K562 (cell line): ENCODE measurements around the gene RER1. TPM values are rescaled to one million over a fixed set of nuclear protein-coding genes. Genes with fewer than 3 reads are reported as not detected.

Experiments
- ATAC-seq: fragments of 200-7000 bp; cut with Tn5 transposase; 3 replicates; pipeline ENCODE4 v1.9.1; 2020; ENCODE audit warnings: moderate library complexity
- BruUV-seq: library from RNA; stranded (reverse); fragments of 400-500 nt; replicated peaks from 2 replicates; lab custom pipeline; 2021; lab: Mats Ljungman, UMichigan
- CTCF ChIA-PET: fragments of 300-600 bp; formaldehyde crosslinking; extraction: SDS; loops from one replicate; lab custom pipeline; 2021; ENCODE audit warnings: low intra/inter-chr PET ratio; lab: Yijun Ruan, JAX
- POLR2A ChIA-PET: fragments of 300-600, 350-650 bp; sonication (Branson Sonifier 250); formaldehyde crosslinking; extraction: SDS; loops from one replicate; lab custom pipeline; 2021; ENCODE audit warnings: antibody characterized with exemption, inconsistent platforms; lab: Yijun Ruan, JAX
- DNase-seq, 4 experiments: peaks; one replicate each; pipeline versions ENCODE4 v3.0.0 to v3.0.0-alpha.2; 2011 to 2018; ENCODE audit warnings: low spot score in 3 of 4, mixed read lengths in 3 of 4; ENCODE audit errors: extremely low read depth in 1 of 4
- FAIRE-seq: peaks from 2 replicates; lab custom pipeline; 2011; peaks lifted over from hg19 to GRCh38; lab: Jason Lieb, UNC
- H2AFZ ChIP-seq: 2 replicates; pipeline ENCODE4 v1.6.0; 2011; ENCODE audit warnings: low read depth, low read length, control low read depth, inconsistent platforms
- H3K27ac ChIP-seq: fragments of 200-600 bp; 3 replicates; pipeline ENCODE4 v1.8.0; 2011; ENCODE audit warnings: low read depth, mild to moderate bottlenecking, control low read depth, inconsistent platforms, low read length, moderate library complexity, mixed read lengths; ENCODE audit errors: extremely low read depth
- H3K27me3 ChIP-seq, 2 experiments: fragments of 300-600 bp in 1 of 2; 2 replicates in 1 of 2; 3 replicates in 1 of 2; pipeline versions ENCODE4 v1.6.0 to v1.8.0; 2011; ENCODE audit warnings: inconsistent platforms in 2 of 2, low read length in 2 of 2, mild to moderate bottlenecking in 1 of 2, mixed read lengths in 1 of 2, moderate library complexity in 1 of 2; ENCODE audit not compliant: control insufficient read depth in 2 of 2, insufficient read depth in 2 of 2
- H3K36me3 ChIP-seq: fragments of 300-600 bp; 3 replicates; pipeline ENCODE4 v1.8.0; 2011; ENCODE audit warnings: mild to moderate bottlenecking, low read length, inconsistent platforms; ENCODE audit not compliant: control insufficient read depth, insufficient read depth
- H3K4me1 ChIP-seq, 2 experiments: fragments of 200-600 bp in 1 of 2; replicated peaks in 1 of 2; 2 replicates in 1 of 2; 3 replicates in 1 of 2; pipeline versions ENCODE4 v1.5.1 to v1.8.0; 2011; ENCODE audit warnings: inconsistent platforms in 2 of 2, low read length in 2 of 2, mild to moderate bottlenecking in 1 of 2, mixed read lengths in 1 of 2, moderate library complexity in 1 of 2; ENCODE audit not compliant: control insufficient read depth in 2 of 2, insufficient read depth in 2 of 2
- H3K4me2 ChIP-seq: 2 replicates; pipeline ENCODE4 v1.6.1; 2011; ENCODE audit warnings: low read length, control low read depth, inconsistent platforms, mixed read lengths; ENCODE audit not compliant: insufficient read depth
- H3K4me3 ChIP-seq: fragments of 200-600 bp; sonication (generic), shearing (Covaris generic); 2 replicates; pipeline ENCODE4 v1.5.1; 2016; ENCODE audit warnings: control low read depth, inconsistent platforms
- H3K79me2 ChIP-seq: fragments of 200-600 bp; 3 replicates; pipeline ENCODE4 v1.8.0; 2011; ENCODE audit warnings: low read length, inconsistent platforms; ENCODE audit not compliant: control insufficient read depth, insufficient read depth
- H3K9ac ChIP-seq, 2 experiments: 2 replicates each; pipeline versions ENCODE4 v1.6.0 to v1.6.1; 2011; ENCODE audit warnings: low read depth in 2 of 2, low read length in 2 of 2, control low read depth in 1 of 2, inconsistent platforms in 1 of 2, mild to moderate bottlenecking in 1 of 2, mixed read lengths in 1 of 2; ENCODE audit not compliant: insufficient read depth in 1 of 2
- H3K9me1 ChIP-seq: one replicate; pipeline ENCODE4 v1.6.0; 2011; ENCODE audit warnings: inconsistent platforms, mild to moderate bottlenecking, low read length, moderate library complexity; ENCODE audit not compliant: control insufficient read depth, insufficient read depth
- H3K9me3 ChIP-seq: replicated peaks from 2 replicates; pipeline ENCODE4 v1.5.1; 2011; ENCODE audit warnings: low read depth, low read length, inconsistent platforms; ENCODE audit not compliant: control insufficient read depth, insufficient read depth
- H4K20me1 ChIP-seq: replicated peaks from 2 replicates; pipeline ENCODE4 v1.6.1; 2011; ENCODE audit warnings: low read length, inconsistent platforms, mixed read lengths; ENCODE audit not compliant: control insufficient read depth, insufficient read depth
- BDP1 ChIP-seq: IDR thresholded peaks from 3 replicates; pipeline ENCODE4 v1.6.1; 2011; ENCODE audit not compliant: insufficient read length, insufficient read depth
- EGR1 ChIP-seq: fragments of 450-650 bp; conservative IDR thresholded peaks from 2 replicates; pipeline ENCODE4 v1.6.1; 2017; ENCODE audit warnings: mild to moderate bottlenecking
- FOXA1 ChIP-seq: fragments of 450-650 bp; IDR thresholded peaks from 2 replicates; pipeline ENCODE4 v1.6.1; 2016; ENCODE audit warnings: mild to moderate bottlenecking, borderline replicate concordance
- HDAC3 ChIP-seq: fragments of 450-650 bp; IDR thresholded peaks from 2 replicates; pipeline ENCODE4 v1.6.1; 2018; ENCODE audit warnings: borderline replicate concordance, mild to moderate bottlenecking, moderate library complexity; ENCODE audit not compliant: partially characterized antibody
- LCOR ChIP-seq: sonication (generic); formaldehyde crosslinking; IDR thresholded peaks from 2 replicates; pipeline ENCODE4 v1.8.0; 2022; ENCODE audit warnings: mild to moderate bottlenecking, missing genetic modification reagents
- RAD21 ChIP-seq, 2 experiments: fragments of 250-450 bp in 1 of 2; fragments of 450-650 bp in 1 of 2; sonication (Bioruptor Pico) in 1 of 2; formaldehyde crosslinking in 1 of 2; IDR thresholded peaks in 1 of 2; conservative IDR thresholded peaks in 1 of 2; 2 replicates each; pipeline versions ENCODE4 v1.4.0 to v1.8.0; 2020 to 2022; ENCODE audit warnings: mild to moderate bottlenecking in 2 of 2, moderate library complexity in 1 of 2
- RB1 ChIP-seq: fragments of 450-650 bp; IDR thresholded peaks from 2 replicates; pipeline ENCODE4 v1.6.1; 2017; ENCODE audit warnings: low read depth, mild to moderate bottlenecking
- RUNX1 ChIP-seq: sonication (generic); IDR thresholded peaks from 2 replicates; pipeline ENCODE4 v1.6.1; 2016; ENCODE audit warnings: antibody characterized with exemption, low read depth
- SAP30 ChIP-seq: fragments of 200-600 bp; sonication (generic); IDR thresholded peaks from 2 replicates; pipeline ENCODE4 v1.6.1; 2012; ENCODE audit warnings: borderline replicate concordance, low read depth, mild to moderate bottlenecking, moderate library complexity, low read length, control low read depth, inconsistent platforms; ENCODE audit not compliant: insufficient read depth, poor library complexity, severe bottlenecking
- SIN3A ChIP-seq, 2 experiments: fragments of 150-350 bp in 1 of 2; IDR thresholded peaks; 2 replicates each; pipeline ENCODE4 v1.6.1; 2011 to 2016; ENCODE audit warnings: borderline replicate concordance in 2 of 2, low read depth in 2 of 2, low read length in 2 of 2, mild to moderate bottlenecking in 2 of 2, moderate library complexity in 2 of 2; ENCODE audit not compliant: control insufficient read depth in 1 of 2
- SMARCC2 ChIP-seq: fragments of 450-650 bp; IDR thresholded peaks from 2 replicates; pipeline ENCODE4 v1.6.1; 2017; ENCODE audit warnings: antibody characterized with exemption, moderate library complexity, mild to moderate bottlenecking, low read depth
- STAG1 ChIP-seq: sonication (generic); formaldehyde crosslinking; IDR thresholded peaks from 2 replicates; pipeline ENCODE4 v1.5.0; 2020; ENCODE audit warnings: missing genetic modification reagents, borderline replicate concordance
- TFAP4 ChIP-seq: sonication (generic); formaldehyde crosslinking; IDR thresholded peaks from 2 replicates; pipeline ENCODE4 v1.8.0; 2022; ENCODE audit warnings: missing genetic modification reagents, mild to moderate bottlenecking, moderate library complexity, borderline replicate concordance
- UBTF ChIP-seq, 2 experiments: IDR thresholded peaks; 2 replicates each; pipeline ENCODE4 v1.6.1; 2012; ENCODE audit warnings: improper control_type of control experiment in 2 of 2, low read depth in 2 of 2, low read length in 2 of 2, borderline replicate concordance in 1 of 2
- ZC3H8 ChIP-seq: fragments of 450-650 bp; IDR thresholded peaks from 2 replicates; pipeline ENCODE4 v1.6.1; 2017
- ZNF124 ChIP-seq: sonication (generic); formaldehyde crosslinking; IDR thresholded peaks from 2 replicates; pipeline ENCODE4 v1.8.1; 2022; ENCODE audit warnings: missing genetic modification reagents
- ZNF23 ChIP-seq: fragments of 250-450 bp; sonication (Bioruptor Pico); IDR thresholded peaks from 2 replicates; pipeline ENCODE4 v1.4.0; 2020; ENCODE audit warnings: mild to moderate bottlenecking
- ZNF384 ChIP-seq: IDR thresholded peaks from 2 replicates; pipeline ENCODE4 v1.6.1; 2012; ENCODE audit warnings: low read depth, low read length, improper control_type of control experiment
- ZNF778 ChIP-seq: fragments of 450-650 bp; formaldehyde crosslinking; IDR thresholded peaks from 2 replicates; pipeline ENCODE4 v1.4.0; 2020; ENCODE audit warnings: mild to moderate bottlenecking, moderate library complexity
- WGBS: fragments of 100-300 bp; shearing (Covaris generic); methylation state at CpG from one replicate; pipeline ENCODE4 v1.1.6; 2016; ENCODE audit warnings: low coverage, mixed read lengths; ENCODE audit not compliant: insufficient coverage; ENCODE audit errors: missing lambda C conversion rate; 5-methylcytosine and 5-hydroxymethylcytosine counted together
- in situ Hi-C: fragments of 300-500 bp; cut with MboI; formaldehyde crosslinking; loops from 4 replicates; pipeline ENCODE4 v1.15.0; 2018; ENCODE audit warnings: inconsistent platforms, mixed read lengths
- intact Hi-C: fragments of 100-400 bp; cut with micrococcal nuclease; formaldehyde crosslinking; loops from 2 replicates; pipeline ENCODE4 v1.14.2; 2022
- polyA plus RNA-seq, 8 experiments: library from polyadenylated mRNA; depleted of rRNA in 4 of 8; stranded (reverse) in 5 of 8; unstranded in 3 of 8; fragments of >200 nt; fragmentation: Nextera tagmentation in 2 of 8; fragmentation: Illumina TruSeq in 1 of 8; extraction: Ambion mirVana in 2 of 8; extraction: Trizol in 1 of 8; gene quantifications; 2 replicates each; pipeline versions ENCODE4 v1.2.1 to v1.2.3, GENCODE V29; 2011 to 2014; ENCODE audit warnings: inconsistent platforms in 1 of 8, missing spikeins in 1 of 8
- total RNA-seq, 7 experiments: library from RNA; depleted of rRNA in 6 of 7; stranded (reverse); fragments of >200 nt in 6 of 7; fragmentation: Illumina TruSeq in 2 of 7; extraction: Trizol in 2 of 7; gene quantifications; 2 replicates each; pipeline versions ENCODE4 v1.2.1 to v1.2.3, GENCODE V29; 2011 to 2021; ENCODE audit warnings: low replicate concordance in 1 of 7

RER1 gene
- total and polyA plus RNA-seq, 9 of the 15 experiments (the other 6 are each of a cell fraction or from before 2014, with no cell fraction given) = 19.6 to 354 (median 183) TPM

GRCh38 chr1:2448098-2448445 is 56.4 kb downstream of the RER1 start:
- H3K4me3 ChIP-seq = no peak overlapping the region
- TF ChIP-seq BDP1 (no peak), LCOR (no peak), UBTF (IDR thresholded peaks at IDR 0.05; ENCODE audit: borderline replicate concordance in 1 of 2, low read depth in 2 of 2, low read length in 2 of 2) (peak in 1 of 2 experiments; percentile 69; a peak in 1 of 4 replicates), SAP30 (no peak), HDAC3 (no peak), ZNF124 (no peak), ZNF778 (CRISPR knock-in tag) (no peak), ZNF384 (no peak), EGR1 (0 out of 2 replicates have a peak, but pooled peaks have one; percentile 5), SMARCC2 (no peak), ZC3H8 (no peak), RUNX1 (no peak), RAD21 (CRISPR knock-in tag; conservative IDR thresholded peaks at IDR 0.05 in 1 of 2, IDR thresholded peaks at IDR 0.05 in 1 of 2) (peak in 1 of 2 experiments; percentile 18; a peak in 1 of 4 replicates), TFAP4 (0 out of 2 replicates have a peak, but pooled peaks have one; percentile 29), FOXA1 (no peak), STAG1 (CRISPR knock-in tag) (no peak), ZNF23 (CRISPR knock-in tag) (no peak), RB1 (peak; percentile 19; the same call in 1 of the 2 replicates), SIN3A (IDR thresholded peaks at IDR 0.05; ENCODE audit: borderline replicate concordance in 2 of 2, control insufficient read depth in 1 of 2, low read depth in 2 of 2, low read length in 2 of 2) (no peak)
- H3K79me2 ChIP-seq = no peaks in the 10 kb centered on the region
- ATAC-seq = peak; percentile 76
- no peaks in the 10 kb centered on the region for H3K9me3 ChIP-seq
- H3K36me3 ChIP-seq = no peaks in the 10 kb centered on the region
- H4K20me1 ChIP-seq = peaks cover 14% of the 10 kb centered on the region
- CTCF ChIA-PET = no interaction called here
- DNase-seq = peak; percentile 62 to 68 (median 66)
- peaks cover 0 to 62% of the 10 kb centered on the region in 2 experiments; a peak in 3 of 5 replicates for H3K4me1 ChIP-seq
- intact Hi-C loops (no loop called here), in situ Hi-C loops (no loop called here)
- no peak overlapping the region for H3K27ac ChIP-seq
- BruUV-seq = no TSS peak
- POLR2A ChIA-PET = interaction anchor here (0.6 to 2.0 kb wide), 2 partner anchors 8 to 41 kb away, joined by 3 to 10 read pairs; no protein-coding TSS in a partner anchor
- H2AFZ ChIP-seq = peak overlapping the region; percentile 26; the same call in 1 of the 2 replicates
- WGBS = 6% methylated on average over 16 of the region's 18 CpGs
- peak overlapping the region in 1 of 2 experiments; percentile 1; a peak in 1 of 4 replicates for H3K9ac ChIP-seq
- peaks cover 19 to 70% of the 10 kb centered on the region in 2 experiments; a peak in 4 of 5 replicates for H3K27me3 ChIP-seq
- peak; percentile 29 for FAIRE-seq
- no peaks in the 10 kb centered on the region for H3K9me1 ChIP-seq
- H3K4me2 ChIP-seq = no peak overlapping the region
